M059J (cell line): Measurements from ENCODE around the gene DCST1. TPM values are rescaled to one million over a fixed set of nuclear protein-coding genes. Genes with fewer than 3 reads are reported as not detected.
A peak's percentile ranks its signal among the peaks of the same experiment; 100 is the strongest.

Experiments used
- DNase-seq: peaks from one replicate; pipeline ENCODE4 v3.0.0-alpha.2; 2012; ENCODE audit warnings: low read depth
- total RNA-seq: library from RNA; depleted of rRNA; stranded (reverse); fragments of >200 nt; shearing (Covaris generic); gene quantifications from 2 replicates; pipeline ENCODE4 v1.2.3, GENCODE V29; 2014

DCST1 gene
- total RNA-seq, 1 experiment from 2014 or later: not detected

- no peak for DNase-seq
Observed at GRCh38 chr1:155014709-155015508, 18.7 kb upstream of the DCST1 start.

DNA sequence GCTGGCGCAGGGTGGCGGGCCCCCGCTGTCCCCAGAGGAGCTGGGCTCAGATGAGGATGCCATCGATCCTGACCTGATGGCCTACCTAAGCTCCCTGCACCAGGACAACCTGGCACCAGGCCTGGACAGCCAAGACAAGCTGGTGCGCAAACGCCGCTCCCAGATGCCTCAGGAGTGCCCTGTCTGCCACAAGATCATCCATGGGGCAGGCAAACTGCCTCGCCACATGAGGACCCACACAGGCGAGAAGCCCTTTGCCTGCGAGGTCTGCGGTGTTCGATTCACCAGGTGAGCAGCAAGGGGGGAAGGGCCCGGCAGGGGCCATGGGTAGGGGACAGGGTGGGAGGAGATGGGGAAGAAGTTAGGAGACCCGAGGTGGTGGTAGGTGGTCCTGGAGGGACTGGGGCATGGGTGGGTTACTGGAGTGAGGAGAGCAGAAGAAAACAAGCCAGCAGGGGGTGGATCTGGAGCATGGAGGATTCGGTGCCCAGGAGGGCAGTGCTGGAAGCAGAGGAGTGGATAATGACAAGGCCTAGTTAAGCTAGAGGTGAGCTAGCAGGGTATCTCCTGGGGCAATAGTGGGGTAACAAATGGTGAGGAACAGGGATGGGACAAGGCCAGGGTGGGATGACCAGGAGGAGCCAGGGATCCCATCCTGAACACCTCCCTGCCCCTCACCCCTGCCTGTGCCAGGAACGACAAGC is 17.9 kb upstream of the DCST1 start:
- no peak for DNase-seq

DNA sequence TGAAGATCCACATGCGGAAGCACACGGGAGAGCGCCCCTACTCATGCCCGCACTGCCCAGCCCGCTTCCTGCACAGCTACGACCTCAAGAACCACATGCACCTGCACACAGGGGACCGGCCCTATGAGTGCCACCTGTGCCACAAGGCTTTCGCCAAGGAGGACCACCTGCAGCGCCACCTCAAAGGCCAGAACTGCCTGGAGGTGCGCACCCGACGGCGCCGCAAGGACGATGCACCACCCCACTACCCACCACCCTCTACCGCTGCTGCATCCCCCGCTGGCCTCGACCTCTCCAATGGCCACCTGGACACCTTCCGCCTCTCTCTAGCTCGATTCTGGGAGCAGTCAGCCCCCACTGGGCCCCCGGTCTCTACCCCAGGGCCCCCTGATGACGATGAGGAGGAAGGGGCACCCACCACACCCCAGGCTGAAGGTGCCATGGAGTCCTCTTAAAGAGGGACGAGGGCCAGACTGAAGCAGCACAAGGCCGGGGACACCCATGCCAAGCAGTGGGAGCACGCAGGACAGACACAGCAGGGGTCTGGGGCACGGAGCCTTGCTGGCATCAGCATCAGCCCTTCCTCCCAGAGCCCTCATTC is 17.3 kb upstream of the DCST1 start:
- DNase-seq: no peak

- peak; percentile 96 for DNase-seq
Observed at GRCh38 chr1:155017041-155017945, 16.3 kb upstream of the DCST1 start.

- DNase-seq: no peak
Observed at GRCh38 chr1:155017946-155018316, 15.7 kb upstream of the DCST1 start.

DNA sequence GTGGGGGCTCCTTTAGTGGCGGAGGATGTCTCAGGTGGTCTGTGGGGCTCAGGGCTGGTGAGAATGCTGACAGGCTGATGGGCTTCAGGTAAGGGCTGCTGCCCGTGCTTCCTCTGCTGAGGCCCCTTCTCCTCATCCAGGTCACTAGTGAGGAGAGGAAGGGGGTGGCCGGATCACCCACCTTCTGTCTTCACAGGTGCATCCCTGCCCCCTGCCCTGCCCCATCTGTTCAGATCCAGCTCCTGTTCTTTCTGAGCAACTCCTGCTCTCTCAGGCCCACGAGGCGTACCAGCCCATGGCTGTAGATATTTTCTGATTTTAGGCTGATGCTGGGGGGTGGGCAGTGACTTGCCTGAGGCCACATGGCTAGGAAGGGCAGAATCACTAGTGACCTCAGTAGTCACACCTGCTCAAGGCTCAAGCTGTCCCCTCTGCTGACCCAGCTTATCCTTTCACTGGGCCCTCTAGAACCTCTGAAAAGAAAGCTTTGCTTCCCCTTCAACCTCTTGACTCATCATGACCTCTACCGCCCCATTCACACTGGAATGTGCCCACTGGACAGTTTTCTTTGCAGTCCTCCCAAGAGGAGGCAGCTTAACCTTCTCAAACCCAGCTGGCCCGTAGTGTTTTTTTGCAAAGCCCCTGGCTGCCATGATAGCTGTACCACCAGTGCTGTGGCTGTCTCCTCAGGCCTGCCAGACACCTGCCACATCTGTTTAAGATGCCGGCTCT is 14.8 kb upstream of the DCST1 start:
- DNase-seq: peak; percentile 51

- DNase-seq: no peak
Observed at GRCh38 chr1:155019377-155020245, 14.0 kb upstream of the DCST1 start.

DNA sequence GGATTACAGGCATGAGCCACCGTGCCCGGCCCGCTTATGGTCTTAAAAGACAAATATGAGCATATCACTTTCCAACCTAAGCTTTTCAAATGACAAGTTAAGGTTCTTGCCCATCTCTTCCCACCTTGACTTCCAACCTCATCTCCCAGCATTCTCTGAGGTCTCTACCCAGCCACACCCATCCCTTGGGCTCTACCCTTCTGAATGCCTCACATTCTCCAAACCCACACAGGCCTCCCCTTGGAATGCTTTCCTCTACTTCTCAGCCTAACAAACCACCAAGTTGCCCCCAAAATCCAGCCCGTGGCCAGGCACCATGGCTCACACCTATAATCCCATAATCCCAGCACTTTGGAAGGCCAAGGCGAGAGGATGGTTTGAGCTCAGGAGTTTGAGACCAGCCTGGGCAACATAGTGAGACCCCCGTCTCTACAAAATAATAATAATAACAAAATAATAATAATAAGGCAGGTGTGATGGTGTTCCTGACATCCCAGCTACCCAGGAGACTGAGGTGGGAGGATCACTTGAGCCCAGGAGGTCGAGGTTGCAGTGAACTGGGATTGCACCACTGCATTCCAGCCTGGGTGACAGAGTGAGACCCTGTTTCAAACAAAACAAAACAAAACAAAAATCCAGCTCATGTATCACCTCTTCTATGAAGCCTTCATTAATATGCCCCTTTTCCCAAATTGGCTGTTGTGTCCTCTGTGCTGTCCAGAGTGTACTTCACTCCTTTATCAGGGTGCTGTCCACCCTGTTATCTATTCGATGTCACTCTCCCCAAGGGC is 11.3 kb upstream of the DCST1 start:
- DNase-seq: peak; percentile 56

DNA sequence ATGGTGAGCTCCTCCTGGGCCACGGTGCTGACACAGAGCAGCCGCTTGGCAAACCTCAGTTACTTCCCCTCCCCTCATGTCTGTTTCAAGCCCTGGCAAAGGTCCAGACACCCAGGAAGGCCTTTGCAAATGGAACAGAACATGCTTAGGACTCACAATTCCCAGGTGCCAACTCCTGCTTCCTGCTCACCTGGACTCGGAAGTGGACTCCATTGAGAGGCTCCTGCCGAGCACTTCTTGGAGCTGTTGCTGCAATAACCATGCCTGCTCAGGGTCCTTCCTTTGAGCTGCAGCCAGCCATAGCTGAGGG is 10.7 kb upstream of the DCST1 start:
- DNase-seq: peak; percentile 47

GRCh38 chr1:155023627-155024026 is 10.0 kb upstream of the DCST1 start:
- no peak for DNase-seq

DNA sequence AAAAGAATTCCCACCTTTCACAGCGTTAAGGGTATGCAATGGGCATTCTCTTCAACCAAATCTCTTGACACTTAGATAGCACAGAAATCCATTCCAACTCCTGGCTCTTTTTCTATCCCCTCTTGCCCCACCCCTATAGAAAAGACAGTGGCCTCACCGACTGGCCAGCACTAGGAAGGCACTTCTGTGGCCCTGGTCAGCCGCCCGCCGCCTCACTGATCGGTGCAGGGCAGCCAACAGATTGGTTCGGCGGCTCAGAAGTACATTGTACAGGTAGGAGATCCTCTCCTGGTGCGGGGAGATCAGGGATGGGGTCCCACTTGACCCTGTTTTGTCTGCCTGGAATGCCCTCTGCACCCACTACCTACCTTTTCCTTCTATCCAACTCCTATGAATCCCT is 9.3 kb upstream of the DCST1 start:
- DNase-seq: no peak

- peak; percentile 39 for DNase-seq
Observed at GRCh38 chr1:155026154-155026553, 7.5 kb upstream of the DCST1 start.

GRCh38 chr1:155026588-155026987 is 7.0 kb upstream of the DCST1 start:
- DNase-seq: peak; percentile 83

GRCh38 chr1:155029513-155030242 is 3.9 kb upstream of the DCST1 start:
- DNase-seq: no peak

DNA sequence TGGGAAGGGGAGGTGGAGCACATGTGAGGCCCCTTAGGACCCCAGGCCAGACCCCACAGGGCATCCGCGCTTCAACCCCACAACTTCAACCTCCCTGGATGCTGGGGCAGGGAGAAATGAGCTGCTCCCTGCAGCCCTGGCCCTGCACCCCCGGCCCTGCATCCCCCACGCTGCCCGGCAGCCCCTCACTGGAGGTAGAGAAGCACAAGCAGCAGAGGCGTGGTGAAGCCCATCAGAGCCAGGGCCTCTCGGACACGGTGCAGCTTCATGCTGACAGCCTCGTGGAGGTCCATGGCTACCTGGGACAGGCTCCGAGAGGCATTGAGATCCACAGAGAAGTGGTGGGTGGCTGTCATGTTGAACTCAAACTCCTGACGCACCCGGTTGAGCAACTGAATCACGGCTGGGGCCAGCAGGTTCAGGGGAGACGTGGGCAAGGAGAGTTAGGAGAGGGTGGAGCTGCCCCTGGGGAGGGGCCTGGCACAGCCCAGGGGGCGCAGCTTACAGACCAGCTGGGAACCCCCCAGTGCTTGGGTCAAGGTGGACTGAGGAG is 3.3 kb upstream of the DCST1 start:
- DNase-seq: no peak

DNA sequence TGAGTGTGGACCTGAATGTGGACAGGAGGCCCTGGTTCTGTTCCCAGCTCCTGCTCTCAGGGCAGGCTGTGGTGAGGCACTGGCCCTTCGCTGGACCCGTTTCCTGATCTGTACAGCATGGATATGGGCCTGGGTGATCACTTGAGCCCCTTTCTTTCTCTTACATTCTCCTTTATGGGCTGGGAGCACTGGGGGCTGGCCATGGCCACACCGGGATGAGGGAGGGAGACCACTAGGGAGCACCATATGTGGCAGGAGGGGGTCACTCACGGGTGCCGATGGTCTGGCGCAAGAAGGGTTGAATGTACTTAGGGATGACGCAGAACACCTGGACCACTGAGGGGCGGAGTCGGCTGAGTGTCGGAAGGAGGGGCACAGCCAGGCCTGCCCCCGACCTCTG is 2.7 kb upstream of the DCST1 start:
- DNase-seq: no peak

DNA sequence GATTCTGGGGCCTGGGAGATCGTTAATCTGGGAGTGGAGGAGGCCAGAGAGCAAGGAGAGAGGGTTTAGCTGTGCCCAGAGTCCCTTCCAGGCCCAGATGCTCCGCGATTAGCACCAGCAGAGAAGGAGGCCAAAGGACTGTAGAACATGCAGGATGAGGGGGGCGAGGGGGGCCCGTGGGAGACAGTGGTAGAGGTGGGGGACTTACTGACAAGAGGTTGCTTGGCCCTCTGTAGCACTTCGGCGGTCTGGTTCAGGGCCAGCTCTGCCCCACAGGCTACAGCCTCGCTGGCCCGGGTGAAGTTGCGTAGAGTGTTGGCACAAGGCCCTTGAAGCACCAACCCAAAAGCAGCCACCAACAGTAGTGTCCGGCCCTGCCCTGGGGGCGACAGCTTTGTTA is 738 bp upstream of the DCST1 start:
- DNase-seq: no peak
